Measurements from ENCODE around the gene EXOC2.

DNA sequence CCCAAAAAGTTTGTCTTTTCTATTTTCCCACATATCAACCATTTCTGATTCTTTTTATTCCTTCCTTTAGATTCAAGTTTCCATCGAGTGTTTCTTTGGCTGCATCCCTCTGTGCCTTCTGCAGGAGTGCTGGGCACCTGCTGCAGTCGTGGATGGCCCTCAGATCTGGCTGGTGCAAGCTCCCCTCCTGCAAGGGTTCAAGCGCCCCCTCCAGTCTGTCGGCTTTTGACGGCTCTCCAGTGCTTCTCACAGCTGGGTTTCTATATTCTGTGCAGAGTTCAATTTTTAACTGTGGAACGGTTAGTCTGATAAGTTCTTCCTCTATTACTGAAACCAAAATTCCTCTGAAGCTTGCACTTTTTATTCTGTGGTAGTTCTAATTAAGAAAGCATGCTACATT lies 168.1 kb downstream of the EXOC2 start:
- TF ChIP-seq POLR2AphosphoS5 (IDR thresholded peaks at IDR 0.05), result no peak
- TF ChIP-seq CTCF (IDR thresholded peaks at IDR 0.05), result no peak
- TF ChIP-seq POLR2A (IDR thresholded peaks at IDR 0.05), result no peak
